ENCODE measurements around the gene FPGS. TPM values are rescaled to one million over a fixed set of nuclear protein-coding genes. Genes with fewer than 3 reads are reported as not detected.

The FPGS gene
- total RNA-seq, 3 donors from 2014 or later (not counting 1 experiment from before 2014, with no cell fraction given): 99.1 to 108 (median 107) TPM

DNA sequence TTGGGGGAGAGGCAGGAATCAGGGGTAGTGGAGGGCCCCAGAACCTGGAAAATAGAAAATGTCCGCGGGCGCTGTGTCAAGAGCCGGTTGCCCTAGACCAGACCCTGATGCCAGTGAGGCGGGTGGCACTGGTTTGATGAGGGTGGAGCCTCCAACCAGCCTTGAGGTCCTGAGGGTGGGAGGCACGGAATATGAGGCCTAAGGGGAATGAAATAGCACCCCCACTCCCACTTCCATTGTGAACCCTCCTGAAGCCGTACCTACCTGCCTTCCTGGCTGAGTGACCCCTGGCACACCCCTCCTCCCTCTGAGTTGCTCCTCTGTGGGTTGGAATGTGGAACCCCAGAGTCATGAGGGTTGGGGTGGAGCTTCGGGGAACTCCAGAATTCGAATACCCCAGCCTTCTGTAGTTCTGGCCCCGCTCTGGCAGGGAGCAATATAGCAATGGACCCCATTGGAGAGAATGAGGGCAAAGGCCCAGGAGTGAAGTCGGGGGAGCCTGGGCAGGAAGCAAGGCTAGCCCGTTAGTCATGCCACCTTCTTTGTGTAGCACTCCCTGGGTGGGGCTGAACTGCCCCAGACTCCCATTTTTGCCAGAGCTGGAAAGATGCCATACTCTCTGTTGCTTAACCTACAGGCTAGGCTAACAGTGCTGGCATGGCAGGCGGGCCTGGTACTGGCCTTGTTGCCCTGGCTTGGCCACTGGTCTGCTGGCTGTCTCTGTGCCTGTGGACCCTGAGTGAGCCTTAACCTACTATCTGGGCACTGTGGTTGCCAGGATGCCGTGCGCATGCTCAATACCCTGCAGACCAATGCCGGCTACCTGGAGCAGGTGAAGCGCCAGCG is 1.0 kb downstream of the FPGS start:
- peaks cover 16 to 28% of the 10 kb centered on the region in 2 donors for H3K4me1 Mint-ChIP-seq
- no peaks in the 10 kb centered on the region for H3K9me3 Mint-ChIP-seq
- H3K27me3 Mint-ChIP-seq (ENCODE audit: low read depth in 2 of 2): no peaks in the 10 kb centered on the region
- DNase-seq (peak in 1 of 2 donors; percentile 46), ATAC-seq (no peak)
- H3K36me3 Mint-ChIP-seq: no peaks in the 10 kb centered on the region
- H3K4me3 ChIP-seq (ENCODE audit: low read length): peak overlapping the region; percentile 97
- peaks cover 15% of the 10 kb centered on the region for H3K36me3 ChIP-seq (ENCODE audit: control insufficient read depth, insufficient read depth, low read length)
- intact Hi-C loops (cut with micrococcal nuclease): loop anchor here (2.0 to 5.0 kb wide), 4 partner anchors 19 to 115 kb away; no protein-coding TSS in a partner anchor
- WGBS (ENCODE audit: insufficient coverage): 41% methylated on average over 16 of the region's 18 CpGs
- peak overlapping the region; percentile 90 for H3K27ac ChIP-seq (ENCODE audit: low read length)
- no peaks in the 10 kb centered on the region for H3K27me3 ChIP-seq (ENCODE audit: control insufficient read depth, insufficient read depth, low read length)
- peak overlapping the region; percentile 84 to 94 for H3K27ac Mint-ChIP-seq
- peaks cover 25% of the 10 kb centered on the region for H3K4me1 ChIP-seq (ENCODE audit: control insufficient read depth, insufficient read depth, low read length)
- TF ChIP-seq, protein P1, sequence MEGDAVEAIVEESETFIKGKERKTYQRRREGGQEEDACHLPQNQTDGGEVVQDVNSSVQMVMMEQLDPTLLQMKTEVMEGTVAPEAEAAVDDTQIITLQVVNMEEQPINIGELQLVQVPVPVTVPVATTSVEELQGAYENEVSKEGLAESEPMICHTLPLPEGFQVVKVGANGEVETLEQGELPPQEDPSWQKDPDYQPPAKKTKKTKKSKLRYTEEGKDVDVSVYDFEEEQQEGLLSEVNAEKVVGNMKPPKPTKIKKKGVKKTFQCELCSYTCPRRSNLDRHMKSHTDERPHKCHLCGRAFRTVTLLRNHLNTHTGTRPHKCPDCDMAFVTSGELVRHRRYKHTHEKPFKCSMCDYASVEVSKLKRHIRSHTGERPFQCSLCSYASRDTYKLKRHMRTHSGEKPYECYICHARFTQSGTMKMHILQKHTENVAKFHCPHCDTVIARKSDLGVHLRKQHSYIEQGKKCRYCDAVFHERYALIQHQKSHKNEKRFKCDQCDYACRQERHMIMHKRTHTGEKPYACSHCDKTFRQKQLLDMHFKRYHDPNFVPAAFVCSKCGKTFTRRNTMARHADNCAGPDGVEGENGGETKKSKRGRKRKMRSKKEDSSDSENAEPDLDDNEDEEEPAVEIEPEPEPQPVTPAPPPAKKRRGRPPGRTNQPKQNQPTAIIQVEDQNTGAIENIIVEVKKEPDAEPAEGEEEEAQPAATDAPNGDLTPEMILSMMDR (IDR thresholded peaks at IDR 0.05): no peak
- H3K9me3 ChIP-seq (ENCODE audit: control insufficient read depth, insufficient read depth, low read length): no peaks in the 10 kb centered on the region
- peak overlapping the region; percentile 91 for H3K4me3 Mint-ChIP-seq

DNA sequence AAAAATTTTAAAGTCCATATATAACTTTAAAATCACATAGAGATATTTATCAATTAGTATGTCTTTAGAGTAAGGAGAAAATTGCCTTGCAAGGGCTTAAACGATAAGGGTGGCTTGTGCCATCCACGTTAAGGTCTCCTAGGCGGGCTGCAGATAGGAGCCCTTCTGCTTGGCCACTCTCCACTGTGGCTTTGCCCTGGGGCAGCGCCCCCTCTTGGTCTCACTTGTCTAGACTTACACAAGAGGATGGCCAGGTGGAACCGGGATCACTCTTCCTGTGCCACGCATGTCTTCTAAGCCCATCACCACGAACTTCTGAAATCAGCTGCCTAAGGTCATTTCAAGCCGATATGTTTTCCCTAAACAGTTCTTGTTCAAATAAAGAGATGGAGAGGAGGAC is 2.9 kb downstream of the FPGS start:
- H3K27ac Mint-ChIP-seq: peak overlapping the region in 1 of 2 donors; percentile 36
- H3K27ac ChIP-seq (ENCODE audit: low read length): no peak overlapping the region
- H3K4me3 ChIP-seq (ENCODE audit: low read length): no peak overlapping the region
- H3K9me3 Mint-ChIP-seq: no peaks in the 10 kb centered on the region
- peaks cover 29% of the 10 kb centered on the region for H3K4me1 ChIP-seq (ENCODE audit: control insufficient read depth, insufficient read depth, low read length)
- WGBS (ENCODE audit: insufficient coverage): 85% methylated on average over 8 of the region's 8 CpGs
- no peaks in the 10 kb centered on the region for H3K27me3 ChIP-seq (ENCODE audit: control insufficient read depth, insufficient read depth, low read length)
- peaks cover 28% of the 10 kb centered on the region for H3K36me3 ChIP-seq (ENCODE audit: control insufficient read depth, insufficient read depth, low read length)
- no peaks in the 10 kb centered on the region for H3K9me3 ChIP-seq (ENCODE audit: control insufficient read depth, insufficient read depth, low read length)
- DNase-seq (peak in 1 of 2 donors; percentile 53), ATAC-seq (no peak)
- H3K4me3 Mint-ChIP-seq: no peak overlapping the region
- H3K36me3 Mint-ChIP-seq: no peaks in the 10 kb centered on the region
- TF ChIP-seq, protein P1 (IDR thresholded peaks at IDR 0.05): no peak
- intact Hi-C loops (cut with micrococcal nuclease): no loop called here
- peaks cover 16 to 28% of the 10 kb centered on the region in 2 donors for H3K4me1 Mint-ChIP-seq
- H3K27me3 Mint-ChIP-seq (ENCODE audit: low read depth in 2 of 2): no peaks in the 10 kb centered on the region

DNA sequence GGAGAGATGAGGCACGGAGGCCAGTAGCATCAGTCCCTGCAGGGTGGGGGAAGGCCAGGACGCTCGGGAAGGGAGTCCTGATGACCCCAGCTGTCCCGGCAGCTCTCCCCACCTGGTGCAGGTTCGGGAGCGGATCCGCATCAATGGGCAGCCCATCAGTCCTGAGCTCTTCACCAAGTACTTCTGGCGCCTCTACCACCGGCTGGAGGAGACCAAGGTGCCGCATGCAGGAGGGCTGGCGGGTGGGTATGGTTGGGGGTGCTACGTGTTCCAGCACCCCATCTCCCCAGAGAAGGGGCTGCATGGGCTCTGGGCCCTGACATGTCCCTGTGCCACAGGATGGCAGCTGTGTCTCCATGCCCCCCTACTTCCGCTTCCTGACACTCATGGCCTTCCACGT is 4.2 kb downstream of the FPGS start:
- H3K9me3 ChIP-seq (ENCODE audit: control insufficient read depth, insufficient read depth, low read length): no peaks in the 10 kb centered on the region
- H3K27me3 ChIP-seq (ENCODE audit: control insufficient read depth, insufficient read depth, low read length): no peaks in the 10 kb centered on the region
- no peaks in the 10 kb centered on the region for H3K9me3 Mint-ChIP-seq
- DNase-seq (no peak), ATAC-seq (no peak)
- TF ChIP-seq, protein P1 (IDR thresholded peaks at IDR 0.05): no peak
- H3K27ac ChIP-seq (ENCODE audit: low read length): no peak overlapping the region
- peaks cover 30% of the 10 kb centered on the region for H3K36me3 ChIP-seq (ENCODE audit: control insufficient read depth, insufficient read depth, low read length)
- no peaks in the 10 kb centered on the region for H3K27me3 Mint-ChIP-seq (ENCODE audit: low read depth in 2 of 2)
- H3K4me3 ChIP-seq (ENCODE audit: low read length): no peak overlapping the region
- peaks cover 14 to 26% of the 10 kb centered on the region in 2 donors for H3K4me1 Mint-ChIP-seq
- peaks cover 26% of the 10 kb centered on the region for H3K4me1 ChIP-seq (ENCODE audit: control insufficient read depth, insufficient read depth, low read length)
- H3K36me3 Mint-ChIP-seq: no peaks in the 10 kb centered on the region
- H3K4me3 Mint-ChIP-seq: no peak overlapping the region
- 93% methylated on average over 14 of the region's 14 CpGs for WGBS (ENCODE audit: insufficient coverage)
- intact Hi-C loops (cut with micrococcal nuclease): no loop called here
- H3K27ac Mint-ChIP-seq: no peak overlapping the region
